IMR-90 (cell line): ENCODE data around the gene DEK. TPM values are rescaled to one million over a fixed set of nuclear protein-coding genes. Genes with fewer than 3 reads are reported as not detected.

ENCODE experiments used
- ATAC-seq: fragments of 200-7000 bp; cut with Tn5 transposase; 2 replicates; pipeline ENCODE4 v1.9.1; 2020; ENCODE audit warnings: low read depth, mild to moderate bottlenecking, moderate library complexity
- BruUV-seq: library from RNA; stranded (reverse); fragments of 400-500 nt; replicated peaks from 2 replicates; lab custom pipeline; 2021; lab: Mats Ljungman, UMichigan
- CTCF ChIA-PET: fragments of 300-600 bp; formaldehyde crosslinking; extraction: SDS; loops from one replicate; lab custom pipeline; 2021; ENCODE audit warnings: antibody characterized with exemption; lab: Yijun Ruan, JAX
- POLR2A ChIA-PET: fragments of 300-600 bp; sonication (Branson Sonifier 250); formaldehyde crosslinking; loops from one replicate; lab custom pipeline; 2022; ENCODE audit warnings: antibody characterized with exemption; ENCODE audit not compliant: unreplicated experiment; lab: Charles Lee
- DNase-seq: peaks from one replicate; pipeline ENCODE4 v3.0.0; 2013
- H2AFZ ChIP-seq: replicated peaks from 2 replicates; pipeline ENCODE3; 2013; ENCODE audit warnings: low read length, mild to moderate bottlenecking; ENCODE audit not compliant: poor library complexity
- H2AK5ac ChIP-seq: 2 replicates; pipeline ENCODE4 v1.6.1; 2013; ENCODE audit warnings: low read depth, low read length, inconsistent platforms
- H2AK9ac ChIP-seq: replicated peaks from 2 replicates; pipeline ENCODE3; 2013; ENCODE audit warnings: mild to moderate bottlenecking, low read depth, low read length, moderate library complexity; ENCODE audit not compliant: poor library complexity
- H2BK120ac ChIP-seq: 2 replicates; pipeline ENCODE4 v1.6.1; 2013; ENCODE audit warnings: low read depth, low read length, inconsistent platforms
- H2BK15ac ChIP-seq: 3 replicates; pipeline ENCODE4 v1.6.1; 2013; ENCODE audit warnings: low read depth, low read length, inconsistent platforms
- H2BK20ac ChIP-seq: 2 replicates; pipeline ENCODE4 v1.6.1; 2013; ENCODE audit warnings: low read depth, mild to moderate bottlenecking, inconsistent platforms, low read length, moderate library complexity
- H2BK5ac ChIP-seq: 2 replicates; pipeline ENCODE4 v1.6.1; 2013; ENCODE audit warnings: mild to moderate bottlenecking, low read depth, low read length, inconsistent platforms; ENCODE audit not compliant: poor library complexity, severe bottlenecking
- H3K14ac ChIP-seq: replicated peaks from 2 replicates; pipeline ENCODE4 v1.6.1; 2013; ENCODE audit warnings: low read depth, low read length, inconsistent platforms
- H3K18ac ChIP-seq: 2 replicates; pipeline ENCODE4 v1.6.1; 2013; ENCODE audit warnings: low read depth, low read length, control low read depth
- H3K23ac ChIP-seq: 2 replicates; pipeline ENCODE4 v1.6.1; 2013; ENCODE audit warnings: low read depth, low read length, inconsistent platforms
- H3K27ac ChIP-seq: 2 replicates; pipeline ENCODE4 v1.5.1; 2013; ENCODE audit warnings: mild to moderate bottlenecking, control low read depth, low read length; ENCODE audit not compliant: insufficient read depth
- H3K27me3 ChIP-seq: 2 replicates; pipeline ENCODE4 v1.6.1; 2013; ENCODE audit warnings: low read length; ENCODE audit not compliant: control insufficient read depth, insufficient read depth
- H3K36me3 ChIP-seq: 2 replicates; pipeline ENCODE4 v1.6.1; 2013; ENCODE audit warnings: low read length, mixed read lengths; ENCODE audit not compliant: control insufficient read depth, insufficient read depth
- H3K4ac ChIP-seq: 2 replicates; pipeline ENCODE4 v1.6.1; 2013; ENCODE audit warnings: low read depth, low read length, inconsistent platforms
- H3K4me1 ChIP-seq: 2 replicates; pipeline ENCODE4 v1.6.1; 2013; ENCODE audit warnings: low read length, mixed read lengths; ENCODE audit not compliant: control insufficient read depth, insufficient read depth
- H3K4me2 ChIP-seq: 2 replicates; pipeline ENCODE4 v1.6.1; 2013; ENCODE audit warnings: low read depth, mild to moderate bottlenecking, control low read depth, low read length, moderate library complexity
- H3K4me3 ChIP-seq: 2 replicates; pipeline ENCODE4 v1.5.1; 2013; ENCODE audit warnings: low read depth, mild to moderate bottlenecking, control low read depth, low read length, moderate library complexity; ENCODE audit not compliant: insufficient read depth
- H3K56ac ChIP-seq: 2 replicates; pipeline ENCODE4 v1.6.1; 2013; ENCODE audit warnings: low read length, inconsistent platforms; ENCODE audit not compliant: insufficient read depth; ENCODE audit errors: extremely low read depth
- H3K79me1 ChIP-seq, 2 experiments: 2 replicates each; pipeline ENCODE4 v1.6.1; 2013; ENCODE audit warnings: low read length in 2 of 2, inconsistent platforms in 1 of 2, low read depth in 1 of 2
- H3K9ac ChIP-seq: 2 replicates; pipeline ENCODE4 v1.6.1; 2013; ENCODE audit warnings: low read depth, low read length, control low read depth
- H3K9me1 ChIP-seq: 2 replicates; pipeline ENCODE4 v1.6.1; 2013; ENCODE audit warnings: low read length, inconsistent platforms; ENCODE audit not compliant: insufficient read depth
- H3K9me3 ChIP-seq: 2 replicates; pipeline ENCODE4 v1.6.1; 2013; ENCODE audit warnings: low read length; ENCODE audit not compliant: control insufficient read depth, insufficient read depth
- H4K20me1 ChIP-seq: 2 replicates; pipeline ENCODE4 v1.6.1; 2013; ENCODE audit warnings: low read length, inconsistent platforms; ENCODE audit not compliant: insufficient read depth
- H4K5ac ChIP-seq: 2 replicates; pipeline ENCODE4 v1.6.1; 2013; ENCODE audit warnings: mild to moderate bottlenecking, low read depth, low read length, control low read depth
- H4K8ac ChIP-seq, 2 experiments: 2 replicates each; pipeline ENCODE4 v1.6.1; 2013; ENCODE audit warnings: low read depth in 2 of 2, low read length in 2 of 2, control low read depth in 1 of 2, inconsistent platforms in 1 of 2
- H4K91ac ChIP-seq: 2 replicates; pipeline ENCODE4 v1.6.1; 2013; ENCODE audit warnings: low read depth, low read length, inconsistent platforms; ENCODE audit not compliant: insufficient read depth
- BHLHE40 ChIP-seq: fragments of 150-350 bp; IDR thresholded peaks from 2 replicates; pipeline ENCODE4 v1.6.1; 2016; ENCODE audit warnings: mild to moderate bottlenecking, low read depth, low read length
- CEBPB ChIP-seq: IDR thresholded peaks from 2 replicates; pipeline ENCODE4 v1.6.1; 2012; ENCODE audit warnings: low read depth, low read length, improper control_type of control experiment
- CHD1 ChIP-seq: IDR thresholded peaks from 2 replicates; pipeline ENCODE4 v1.6.1; 2012; ENCODE audit warnings: low read depth, low read length, improper control_type of control experiment
- CTCF ChIP-seq: conservative IDR thresholded peaks from 2 replicates; pipeline ENCODE4 v1.5.1; 2012; ENCODE audit warnings: mild to moderate bottlenecking, low read depth, low read length, improper control_type of control experiment
- ELK1 ChIP-seq: fragments of 150-350 bp; IDR thresholded peaks from 2 replicates; pipeline ENCODE4 v1.6.1; 2016; ENCODE audit warnings: low read depth, mild to moderate bottlenecking, low read length, moderate library complexity, borderline replicate concordance
- MAFK ChIP-seq: IDR thresholded peaks from 2 replicates; pipeline ENCODE4 v1.6.1; 2012; ENCODE audit warnings: low read depth, low read length, improper control_type of control experiment
- NFE2L2 ChIP-seq: fragments of 150-350 bp; IDR thresholded peaks from 2 replicates; pipeline ENCODE4 v1.6.1; 2016; ENCODE audit warnings: low read depth, mild to moderate bottlenecking, low read length
- POLR2A ChIP-seq: IDR thresholded peaks from 2 replicates; pipeline ENCODE4 v1.6.1; 2012; ENCODE audit warnings: mild to moderate bottlenecking, low read depth, low read length
- RCOR1 ChIP-seq: IDR thresholded peaks from 2 replicates; pipeline ENCODE4 v1.6.1; 2012; ENCODE audit warnings: mild to moderate bottlenecking, low read length, improper control_type of control experiment; ENCODE audit not compliant: insufficient replicate concordance
- SMC3 ChIP-seq: fragments of 150-350 bp; IDR thresholded peaks from 2 replicates; pipeline ENCODE4 v1.6.1; 2016; ENCODE audit warnings: low read depth, mild to moderate bottlenecking, antibody characterized with exemption, low read length, moderate library complexity
- USF2 ChIP-seq: fragments of 150-350 bp; IDR thresholded peaks from 2 replicates; pipeline ENCODE4 v1.6.1; 2017; ENCODE audit warnings: mild to moderate bottlenecking, antibody characterized with exemption, low read length, low read depth
- WGBS, 2 experiments: methylation state at CpG; one replicate each; pipeline versions ENCODE4 v1.1.5 to v1.1.7; 2013; ENCODE audit warnings: missing lambda C conversion rate in 2 of 2; ENCODE audit not compliant: insufficient read length in 1 of 2; ENCODE audit errors: extremely low coverage in 2 of 2; 5-methylcytosine and 5-hydroxymethylcytosine counted together
- dilution Hi-C: fragments of 300-500 bp; cut with HindIII; formaldehyde crosslinking; loops from one replicate; pipeline ENCODE4 v1.14.3; 2018; ENCODE audit warnings: low sequenced_read_pairs; ENCODE audit not compliant: unreplicated experiment
- in situ Hi-C: fragments of 300-500 bp; cut with MboI; formaldehyde crosslinking; loops from 3 replicates; pipeline ENCODE4 v1.14.3; 2019; ENCODE audit warnings: low sequenced_read_pairs, inconsistent platforms, mixed read lengths
- intact Hi-C: fragments of 100-400 bp; cut with micrococcal nuclease; formaldehyde crosslinking; loops from 2 replicates; pipeline ENCODE4 v1.10.0; 2022
- polyA plus RNA-seq, 3 experiments: library from polyadenylated mRNA; depleted of rRNA; stranded (reverse); fragments of >200 nt; gene quantifications; 2 replicates each; pipeline ENCODE4 v1.2.3, GENCODE V29; 2012; ENCODE audit warnings: low replicate concordance in 1 of 3
- total RNA-seq: library from RNA; depleted of rRNA; stranded (reverse); fragments of >200 nt; gene quantifications from 2 replicates; pipeline ENCODE4 v1.2.3, GENCODE V29; 2012

Gene DEK
- total and polyA plus RNA-seq, 2 of the 4 experiments (the other 2 are of a cell fraction): 33.5 to 37.1 TPM

- intact Hi-C loops: no loop called here
- Histone ChIP-seq H2BK15ac (no peak overlapping the region), H3K14ac (no peak overlapping the region), H2AFZ (no peak overlapping the region), H3K4me3 (no peak overlapping the region), H4K91ac (no peak overlapping the region), H3K79me1 (no peaks in the 10 kb centered on the region), H3K9me1 (peaks cover 7% of the 10 kb centered on the region; the same call in 1 of the 2 replicates), H4K5ac (no peak overlapping the region), H3K4ac (no peak overlapping the region), H3K27ac (no peak overlapping the region), H3K27me3 (no peaks in the 10 kb centered on the region), H3K56ac (no peak overlapping the region), H2BK5ac (no peak overlapping the region), H2AK9ac (no peak overlapping the region), H2BK120ac (no peak overlapping the region), H4K8ac (no peak overlapping the region), H3K18ac (no peak overlapping the region), H2AK5ac (no peak overlapping the region), H4K20me1 (no peaks in the 10 kb centered on the region), H2BK20ac (no peak overlapping the region), H3K23ac (no peak overlapping the region), H3K4me2 (no peak overlapping the region), H3K9ac (no peak overlapping the region), H3K4me1 (peaks cover 10% of the 10 kb centered on the region), H3K9me3 (no peaks in the 10 kb centered on the region), H3K36me3 (peaks cover 4% of the 10 kb centered on the region; the same call in 1 of the 2 replicates)
- TF ChIP-seq CTCF (no peak), ELK1 (no peak), SMC3 (no peak), USF2 (no peak), CEBPB (no peak), CHD1 (no peak), MAFK (no peak), RCOR1 (no peak), POLR2A (no peak), NFE2L2 (no peak), BHLHE40 (no peak)
- in situ Hi-C loops: no loop called here
- no TSS peak for BruUV-seq
- ChIA-PET POLR2A (no interaction called here), CTCF (no interaction called here)
- ATAC-seq: no peak
- no CpG with 5 or more reads among the region's 5 CpGs for WGBS, 2 experiments
- dilution Hi-C loops: no loop called here
- no peak for DNase-seq
Measured at GRCh38 chr6:18210707-18211106, 53.6 kb downstream of the DEK start.
